Measurements from ENCODE around the gene ANO3. TPM values are rescaled to one million over a fixed set of nuclear protein-coding genes. Genes with fewer than 3 reads are reported as not detected.

Gene ANO3
- total RNA-seq, 6 experiments from 2014 or later: 0.02 to 0.10 (median 0.05) TPM; not detected in 1

- no peaks in the 10 kb centered on the region for H3K9me3 Mint-ChIP-seq
- H3K4me3 Mint-ChIP-seq: no peak within 1 kb of the TSS
- no peaks in the 10 kb centered on the region for H3K36me3 Mint-ChIP-seq (ENCODE audit: low read depth)
- no peak within 1 kb of the TSS for H3K27ac Mint-ChIP-seq
- H3K27me3 Mint-ChIP-seq (ENCODE audit: insufficient read depth): no peaks in the 10 kb centered on the region
- no peak for TF ChIP-seq CTCF (IDR thresholded peaks at IDR 0.05)
- no peaks in the 10 kb centered on the region for H3K4me1 Mint-ChIP-seq (ENCODE audit: low read depth)
- DNase-seq: no peak
Measured at GRCh38 chr11:26571861-26572654, 240.1 kb downstream of the ANO3 start, which contains the start of gene MUC15. TSS of gene MUC15 (minus strand) at chr11:26572263. CDS start at chr11:26567094, 5,169 bp downstream.

GRCh38 chr11:26572770-26573402, 241.0 kb downstream of the ANO3 start:
- no peak for TF ChIP-seq CTCF (IDR thresholded peaks at IDR 0.05)
- H3K27me3 Mint-ChIP-seq (ENCODE audit: insufficient read depth): no peaks in the 10 kb centered on the region
- no peak overlapping the region for H3K4me3 Mint-ChIP-seq
- H3K36me3 Mint-ChIP-seq (ENCODE audit: low read depth): no peaks in the 10 kb centered on the region
- H3K9me3 Mint-ChIP-seq: no peaks in the 10 kb centered on the region
- no peaks in the 10 kb centered on the region for H3K4me1 Mint-ChIP-seq (ENCODE audit: low read depth)
- no peak for DNase-seq
- H3K27ac Mint-ChIP-seq: no peak overlapping the region

DNA sequence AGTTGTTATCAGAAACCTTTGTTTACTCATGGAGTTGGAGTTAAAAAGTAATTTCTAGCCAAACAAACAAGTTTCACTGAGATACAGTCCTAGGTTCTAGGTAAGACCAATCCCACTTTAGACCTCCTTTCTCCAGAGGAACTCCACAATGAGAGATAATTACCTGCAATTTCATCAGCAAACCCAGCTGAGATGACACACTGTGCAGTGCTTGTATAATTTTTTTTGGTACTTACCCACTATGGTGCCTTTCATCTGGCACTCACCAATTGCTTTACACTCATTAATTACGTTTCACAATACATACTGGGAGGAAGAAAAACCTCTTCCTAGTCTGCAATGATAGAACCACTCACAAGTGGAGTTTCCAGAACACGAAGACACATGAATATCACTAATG, 242.0 kb downstream of the ANO3 start:
- Mint-ChIP-seq H3K36me3 (ENCODE audit: low read depth) (no peaks in the 10 kb centered on the region), H3K27ac (no peak overlapping the region), H3K4me3 (no peak overlapping the region), H3K9me3 (no peaks in the 10 kb centered on the region), H3K27me3 (ENCODE audit: insufficient read depth) (no peaks in the 10 kb centered on the region), H3K4me1 (ENCODE audit: low read depth) (peaks cover under 1% of the 10 kb centered on the region; the same call in 1 of the 2 replicates)
- no peak for TF ChIP-seq CTCF (IDR thresholded peaks at IDR 0.05)
- no peak for DNase-seq

DNA sequence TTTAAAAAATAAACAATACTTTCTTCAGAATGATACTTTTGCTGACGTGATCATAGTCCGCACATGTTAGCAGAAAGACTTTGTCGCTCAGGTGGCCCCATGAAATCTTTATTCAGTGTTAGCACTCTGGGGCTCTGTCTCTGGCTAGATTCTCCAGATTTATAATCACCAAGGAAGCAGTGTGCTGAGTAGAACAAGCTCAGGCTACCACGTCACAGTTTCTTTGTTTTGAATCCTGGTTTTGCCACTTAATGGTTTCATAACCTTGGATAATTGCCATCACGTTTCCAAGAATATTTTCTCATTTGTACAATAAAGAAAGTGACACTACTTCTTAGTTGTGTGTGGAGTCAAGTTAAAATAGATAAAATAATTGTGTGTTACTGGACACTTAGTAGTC, 244.0 kb downstream of the ANO3 start:
- peaks cover 8% of the 10 kb centered on the region; the same call in 1 of the 2 replicates for H3K4me1 Mint-ChIP-seq (ENCODE audit: low read depth)
- no peaks in the 10 kb centered on the region for H3K27me3 Mint-ChIP-seq (ENCODE audit: insufficient read depth)
- H3K4me3 Mint-ChIP-seq: no peak overlapping the region
- no peaks in the 10 kb centered on the region for H3K36me3 Mint-ChIP-seq (ENCODE audit: low read depth)
- DNase-seq: no peak
- H3K9me3 Mint-ChIP-seq: no peaks in the 10 kb centered on the region
- no peak overlapping the region for H3K27ac Mint-ChIP-seq
- no peak for TF ChIP-seq CTCF (IDR thresholded peaks at IDR 0.05)

- no peak for DNase-seq
- H3K9me3 Mint-ChIP-seq: no peaks in the 10 kb centered on the region
- TF ChIP-seq CTCF (IDR thresholded peaks at IDR 0.05): no peak
- H3K36me3 Mint-ChIP-seq (ENCODE audit: low read depth): no peaks in the 10 kb centered on the region
- no peak overlapping the region for H3K4me3 Mint-ChIP-seq
- H3K27ac Mint-ChIP-seq: no peak overlapping the region
- H3K4me1 Mint-ChIP-seq (ENCODE audit: low read depth): peaks cover 8% of the 10 kb centered on the region; the same call in 1 of the 2 replicates
- H3K27me3 Mint-ChIP-seq (ENCODE audit: insufficient read depth): no peaks in the 10 kb centered on the region
Measured at GRCh38 chr11:26578998-26579661, 247.2 kb downstream of the ANO3 start.

Data from HFFc6 (cell line).